Spleen (tissue), 11 donors: ENCODE data around the gene APELA. TPM values are rescaled to one million over a fixed set of nuclear protein-coding genes. Genes with fewer than 3 reads are reported as not detected.

Source experiments
- DNase-seq: peaks from one replicate; pipeline ENCODE4 v3.0.0-alpha.2; 2020
- H3K27ac ChIP-seq, 8 donors: fragments of 200-600 bp; sonication (generic) in 7 of 8; 1 replicate in 4 of 8; 2 replicates in 4 of 8; pipeline versions ENCODE4 v1.5.0 to v1.8.0; 2016 to 2021; ENCODE audit warnings: inconsistent platforms in 4 of 8, mild to moderate bottlenecking in 4 of 8, moderate library complexity in 1 of 8
- H3K27me3 ChIP-seq, 7 donors: fragments of 200-600 bp; sonication (generic) in 6 of 7; replicated peaks in 1 of 7; 1 replicate in 4 of 7; 2 replicates in 3 of 7; pipeline versions ENCODE4 v1.5.0 to v1.8.0; 2016 to 2021; ENCODE audit warnings: inconsistent platforms in 3 of 7, mild to moderate bottlenecking in 1 of 7
- H3K36me3 ChIP-seq, 6 donors: fragments of 200-600 bp; sonication (generic) in 5 of 6; 1 replicate in 4 of 6; 2 replicates in 2 of 6; pipeline versions ENCODE4 v1.5.0 to v1.8.0; 2016 to 2021; ENCODE audit warnings: inconsistent platforms in 2 of 6
- H3K4me1 ChIP-seq, 6 donors: fragments of 200-600 bp; sonication (generic) in 5 of 6; 1 replicate in 3 of 6; 2 replicates in 3 of 6; pipeline versions ENCODE4 v1.5.0 to v1.8.0; 2016 to 2021; ENCODE audit warnings: inconsistent platforms in 3 of 6
- H3K4me3 ChIP-seq, 8 donors: fragments of 200-600 bp; sonication (generic) in 7 of 8; 1 replicate in 4 of 8; 2 replicates in 4 of 8; pipeline versions ENCODE4 v1.5.0 to v1.8.0; 2016 to 2021; ENCODE audit warnings: inconsistent platforms in 4 of 8, mild to moderate bottlenecking in 4 of 8, moderate library complexity in 2 of 8
- H3K9me3 ChIP-seq, 8 donors: fragments of 200-600 bp; sonication (generic) in 7 of 8; 1 replicate in 4 of 8; 2 replicates in 4 of 8; pipeline versions ENCODE4 v1.5.0 to v1.8.0; 2016 to 2021; ENCODE audit warnings: inconsistent platforms in 4 of 8
- POLR2A ChIP-seq, 3 donors: fragments of 450-650 bp; IDR thresholded peaks; one replicate each; pipeline ENCODE4 v1.5.1; 2017; ENCODE audit warnings: antibody characterized with exemption in 3 of 3, mild to moderate bottlenecking in 1 of 3
- POLR2AphosphoS5 ChIP-seq, 3 donors: sonication (generic); formaldehyde crosslinking; IDR thresholded peaks; one replicate each; pipeline ENCODE4 v1.5.1; 2017; ENCODE audit warnings: antibody characterized with exemption in 3 of 3
- WGBS, 5 donors: extraction: QIAGEN DNeasy Blood & Tissue Kit in 3 of 5; methylation state at CpG; one replicate each; pipeline versions ENCODE4 v1.1.5 to v1.1.7; 2013 to 2018; 5-methylcytosine and 5-hydroxymethylcytosine counted together
- intact Hi-C: fragments of 100-400 bp; cut with DNase I; formaldehyde crosslinking; loops from one replicate; pipeline ENCODE4 v1.15.0; 2023; ENCODE audit warnings: low total_unique reads
- polyA plus RNA-seq, 3 donors: library from polyadenylated mRNA; stranded (reverse); fragments of 200-250 nt; gene quantifications; one replicate each; pipeline ENCODE4 v1.2.1, GENCODE V29; 2013
- total RNA-seq, 7 donors: library from RNA; depleted of rRNA in 3 of 7; stranded (reverse); fragments of >200 nt in 3 of 7; fragmentation: NEBNext Ultra II Directional in 4 of 7; extraction: Animal tissue kit (Norgen Biotek cat#: 25700) in 4 of 7; gene quantifications; one replicate each; pipeline versions ENCODE4 v1.1.0 to v1.2.1, GENCODE V29; 2016 to 2021
- TF ChIP-seq, protein P1 (sequence below), 11 experiments: fragments of 200-600 bp in 7 of 11; fragments of 450-650 bp in 4 of 11; sonication (generic) in 4 of 11; IDR thresholded peaks in 8 of 11; conservative IDR thresholded peaks in 3 of 11; 1 replicate in 7 of 11; 2 replicates in 4 of 11; pipeline versions ENCODE4 v1.4.0 to v1.8.0; 2016 to 2021; ENCODE audit warnings: antibody characterized with exemption in 11 of 11, inconsistent platforms in 4 of 11, mild to moderate bottlenecking in 1 of 11
- donor health status: healthy with polysubstance abuse.
- donor health status: DM: no; HTN: no; CAD: no; lungs with moderate emphysema.
- donor health status: DM: no; HTN: no; CAD: no.
- donor health status: Bipolar disorder and iron deficiency.
- donor health status: healthy.
- donor health status: DM: no; HTN: no; CAD: no.
- donor health status: DM: yes; HTN: yes; CAD: no.

APELA gene
- total and polyA plus RNA-seq, 10 donors: not detected

DNA sequence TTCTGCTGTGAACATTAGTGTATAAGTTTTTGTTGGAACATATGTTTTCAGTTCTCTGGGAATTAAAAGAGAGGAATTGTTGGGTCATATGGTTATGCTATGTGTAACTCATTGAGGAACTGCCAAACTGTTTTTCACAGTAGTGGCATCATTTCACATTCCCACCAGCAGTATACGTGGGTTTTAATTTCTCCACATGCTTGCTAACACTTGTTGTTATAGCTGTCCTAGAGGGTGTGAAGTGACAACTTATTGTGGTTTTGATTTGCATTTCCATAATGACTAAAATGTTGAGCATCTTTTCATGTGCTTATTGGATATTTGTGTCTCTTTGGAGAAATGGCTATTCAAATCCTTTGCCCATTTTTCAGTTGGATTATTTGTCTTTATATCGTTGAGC is 13.7 kb downstream of the APELA start:
- TF ChIP-seq, protein P1, sequence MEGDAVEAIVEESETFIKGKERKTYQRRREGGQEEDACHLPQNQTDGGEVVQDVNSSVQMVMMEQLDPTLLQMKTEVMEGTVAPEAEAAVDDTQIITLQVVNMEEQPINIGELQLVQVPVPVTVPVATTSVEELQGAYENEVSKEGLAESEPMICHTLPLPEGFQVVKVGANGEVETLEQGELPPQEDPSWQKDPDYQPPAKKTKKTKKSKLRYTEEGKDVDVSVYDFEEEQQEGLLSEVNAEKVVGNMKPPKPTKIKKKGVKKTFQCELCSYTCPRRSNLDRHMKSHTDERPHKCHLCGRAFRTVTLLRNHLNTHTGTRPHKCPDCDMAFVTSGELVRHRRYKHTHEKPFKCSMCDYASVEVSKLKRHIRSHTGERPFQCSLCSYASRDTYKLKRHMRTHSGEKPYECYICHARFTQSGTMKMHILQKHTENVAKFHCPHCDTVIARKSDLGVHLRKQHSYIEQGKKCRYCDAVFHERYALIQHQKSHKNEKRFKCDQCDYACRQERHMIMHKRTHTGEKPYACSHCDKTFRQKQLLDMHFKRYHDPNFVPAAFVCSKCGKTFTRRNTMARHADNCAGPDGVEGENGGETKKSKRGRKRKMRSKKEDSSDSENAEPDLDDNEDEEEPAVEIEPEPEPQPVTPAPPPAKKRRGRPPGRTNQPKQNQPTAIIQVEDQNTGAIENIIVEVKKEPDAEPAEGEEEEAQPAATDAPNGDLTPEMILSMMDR (IDR thresholded peaks at IDR 0.05 in 8 of 11, conservative IDR thresholded peaks at IDR 0.05 in 3 of 11): no peak
- TF ChIP-seq POLR2AphosphoS5 (IDR thresholded peaks at IDR 0.05) (no peak), POLR2A (IDR thresholded peaks at IDR 0.05) (no peak)
- 69 to 85% (median 78%) methylated on average over 2 of the region's 2 CpGs for WGBS, 5 donors

DNA sequence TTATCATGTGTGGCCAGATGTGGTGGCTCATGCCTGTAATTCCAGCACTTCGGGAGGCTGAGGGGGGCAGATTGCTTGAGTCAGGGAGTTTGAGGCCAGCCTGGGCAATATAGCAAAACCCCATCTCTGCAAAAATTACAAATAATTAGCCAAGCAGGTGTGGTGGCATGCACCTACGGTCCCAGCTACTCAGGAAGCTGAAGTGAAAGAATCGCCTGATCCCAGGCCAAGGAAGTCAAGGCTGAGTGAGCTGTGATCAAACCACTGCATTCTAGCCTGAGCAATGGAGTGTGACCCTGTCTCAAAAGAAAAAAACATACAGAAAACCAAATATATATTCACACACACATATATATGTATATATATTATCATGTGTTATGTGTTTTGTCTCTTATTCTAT is 15.0 kb downstream of the APELA start:
- no peak for DNase-seq
- 51 to 71% (median 71%) methylated on average over 3 of the region's 3 CpGs for WGBS, 5 donors
- no peaks in the 10 kb centered on the region for H3K4me1 ChIP-seq
- no peak overlapping the region for H3K4me3 ChIP-seq
- H3K36me3 ChIP-seq: no peaks in the 10 kb centered on the region
- H3K27me3 ChIP-seq: peaks cover 0 to 20% (median 0%) of the 10 kb centered on the region in 7 donors
- H3K9me3 ChIP-seq: no peaks in the 10 kb centered on the region
- no peak overlapping the region for H3K27ac ChIP-seq
- intact Hi-C loops: no loop called here
- TF ChIP-seq, protein P1 (IDR thresholded peaks at IDR 0.05 in 8 of 11, conservative IDR thresholded peaks at IDR 0.05 in 3 of 11): no peak
- TF ChIP-seq POLR2AphosphoS5 (IDR thresholded peaks at IDR 0.05): no peak
- no peak for TF ChIP-seq POLR2A (IDR thresholded peaks at IDR 0.05)

More for the DNA sequence above, 13.7 kb downstream of the APELA start:
- peaks cover 0 to 12% (median 0%) of the 10 kb centered on the region in 7 donors for H3K27me3 ChIP-seq
- H3K36me3 ChIP-seq: no peaks in the 10 kb centered on the region
- H3K27ac ChIP-seq: no peak overlapping the region
- no peaks in the 10 kb centered on the region for H3K4me1 ChIP-seq
- no peaks in the 10 kb centered on the region for H3K9me3 ChIP-seq
- DNase-seq: no peak
- H3K4me3 ChIP-seq: no peak overlapping the region
- intact Hi-C loops: no loop called here

DNA sequence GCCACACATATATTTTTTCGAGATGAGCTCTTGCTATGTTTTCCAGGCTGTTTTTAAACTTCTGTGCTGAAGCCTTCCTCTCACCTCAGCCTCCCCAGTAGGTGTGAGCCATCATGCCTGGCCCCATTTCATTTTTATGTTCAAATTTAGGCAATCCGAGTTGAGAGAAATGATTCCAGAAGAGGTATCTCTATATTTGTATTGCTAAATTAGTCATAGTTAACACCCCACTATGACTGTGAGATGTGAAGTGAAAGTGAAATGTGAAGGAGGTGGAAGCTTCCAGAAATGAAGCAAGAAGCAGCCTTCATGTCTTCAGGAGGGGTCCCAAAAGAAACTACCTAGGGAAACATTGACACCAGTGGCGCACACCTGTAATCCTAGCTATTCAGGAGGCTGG is 17.7 kb downstream of the APELA start:
- TF ChIP-seq, protein P1 (IDR thresholded peaks at IDR 0.05 in 8 of 11, conservative IDR thresholded peaks at IDR 0.05 in 3 of 11): no peak
- TF ChIP-seq POLR2AphosphoS5 (IDR thresholded peaks at IDR 0.05) (no peak), POLR2A (IDR thresholded peaks at IDR 0.05) (no peak)
- no peaks in the 10 kb centered on the region for H3K4me1 ChIP-seq
- no peaks in the 10 kb centered on the region for H3K36me3 ChIP-seq
- H3K27ac ChIP-seq: no peak overlapping the region
- H3K4me3 ChIP-seq: no peak overlapping the region
- intact Hi-C loops: no loop called here
- DNase-seq: no peak
- WGBS, 5 donors: 74 to 87% (median 85%) methylated on average over 3 of the region's 3 CpGs
- no peaks in the 10 kb centered on the region for H3K9me3 ChIP-seq
- H3K27me3 ChIP-seq: peaks cover 0 to 26% (median 0%) of the 10 kb centered on the region in 7 donors

DNA sequence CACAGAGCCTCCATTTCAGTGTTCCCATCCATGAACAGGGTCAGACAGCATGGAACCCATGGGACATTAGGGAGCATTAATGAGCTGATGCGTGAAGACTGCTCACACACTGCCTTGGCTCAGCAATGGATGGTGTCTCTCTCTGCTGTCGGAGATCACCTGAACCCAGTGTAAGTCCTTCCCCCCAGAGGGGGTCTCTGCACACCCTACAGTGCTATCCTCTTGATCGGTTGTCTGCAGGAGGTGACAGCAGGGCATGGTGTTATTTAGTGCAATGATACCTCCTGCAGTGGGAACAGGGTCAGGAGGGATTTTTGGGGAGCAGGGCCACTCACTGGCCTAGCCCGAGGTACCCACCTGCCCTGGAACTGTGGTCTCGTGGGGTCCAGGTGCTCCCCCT is 25.6 kb downstream of the APELA start:
- Histone ChIP-seq H3K36me3 (no peaks in the 10 kb centered on the region), H3K4me1 (no peaks in the 10 kb centered on the region), H3K9me3 (no peaks in the 10 kb centered on the region), H3K27me3 (peaks cover 0 to 4% (median 0%) of the 10 kb centered on the region in 7 donors), H3K4me3 (no peak overlapping the region), H3K27ac (no peak overlapping the region)
- intact Hi-C loops: no loop called here
- 58 to 92% (median 81%) methylated on average over 2 to 5 of the region's 5 CpGs for WGBS, 5 donors
- TF ChIP-seq, protein P1 (IDR thresholded peaks at IDR 0.05 in 8 of 11, conservative IDR thresholded peaks at IDR 0.05 in 3 of 11): no peak
- no peak for TF ChIP-seq POLR2A (IDR thresholded peaks at IDR 0.05)
- no peak for TF ChIP-seq POLR2AphosphoS5 (IDR thresholded peaks at IDR 0.05)
- no peak for DNase-seq
